ENCODE results near the gene DFFB.

Gene DFFB

GRCh38 chr1:3874736-3875135 lies 17.5 kb downstream of the DFFB start:
- no peak for DNase-seq

GRCh38 chr1:3876716-3877115 lies 19.4 kb downstream of the DFFB start:
- no peak for DNase-seq

- DNase-seq, result no peak
Observed at GRCh38 chr1:3879099-3879498, 21.8 kb downstream of the DFFB start.

- no peak for DNase-seq
Observed at GRCh38 chr1:3879787-3880428, 22.6 kb downstream of the DFFB start.

GRCh38 chr1:3880429-3881192 lies 23.3 kb downstream of the DFFB start:
- DNase-seq, result no peak

- DNase-seq, result no peak
Observed at GRCh38 chr1:3881193-3881480, 23.9 kb downstream of the DFFB start.

GRCh38 chr1:3883194-3883925 lies 26.1 kb downstream of the DFFB start:
- DNase-seq, result no peak

- no peak for DNase-seq
Observed at GRCh38 chr1:3884966-3885365, 27.7 kb downstream of the DFFB start.

- DNase-seq, result no peak
Observed at GRCh38 chr1:3885611-3886010, 28.3 kb downstream of the DFFB start.

GRCh38 chr1:3886106-3886670 lies 28.9 kb downstream of the DFFB start:
- DNase-seq, result no peak

GRCh38 chr1:3886691-3887090 lies 29.4 kb downstream of the DFFB start:
- DNase-seq, result no peak

GRCh38 chr1:3888301-3888700 lies 31.0 kb downstream of the DFFB start:
- no peak for DNase-seq

- DNase-seq, result no peak
Observed at GRCh38 chr1:3889936-3890335, 32.7 kb downstream of the DFFB start.

GRCh38 chr1:3890389-3891328 lies 33.4 kb downstream of the DFFB start:
- no peak for DNase-seq

GRCh38 chr1:3891329-3891865 lies 34.1 kb downstream of the DFFB start:
- no peak for DNase-seq

- DNase-seq, result no peak
Observed at GRCh38 chr1:3892748-3893147, 35.5 kb downstream of the DFFB start.

GRCh38 chr1:3893190-3893589 lies 35.9 kb downstream of the DFFB start:
- DNase-seq, result no peak

GRCh38 chr1:3894626-3895278 lies 37.5 kb downstream of the DFFB start:
- DNase-seq, result no peak

- DNase-seq, result no peak
Observed at GRCh38 chr1:3895279-3895950, 38.1 kb downstream of the DFFB start.

GRCh38 chr1:3895951-3896325 lies 38.7 kb downstream of the DFFB start:
- no peak for DNase-seq
